ENCODE measurements around the gene MLLT3.

GRCh38 chr9:20508242-20508641 lies 114.1 kb downstream of the MLLT3 start:
- TF ChIP-seq EZH2 (IDR thresholded peaks at IDR 0.05; ENCODE audit: borderline replicate concordance) = no peak
- TF ChIP-seq CTCF (IDR thresholded peaks at IDR 0.05; ENCODE audit: poor library complexity) = no peak
- TF ChIP-seq EZH2phosphoT487 (IDR thresholded peaks at IDR 0.05; ENCODE audit: low read depth, severe bottlenecking, unreplicated experiment) = no peak
